Measurements from ENCODE around the gene TNRC6C. TPM values are rescaled to one million over a fixed set of nuclear protein-coding genes. Genes with fewer than 3 reads are reported as not detected.

The TNRC6C gene
- polyA plus RNA-seq, 1 donor (not counting 4 experiments of a cell fraction or from before 2014, with no cell fraction given): 0.34 TPM

DNA sequence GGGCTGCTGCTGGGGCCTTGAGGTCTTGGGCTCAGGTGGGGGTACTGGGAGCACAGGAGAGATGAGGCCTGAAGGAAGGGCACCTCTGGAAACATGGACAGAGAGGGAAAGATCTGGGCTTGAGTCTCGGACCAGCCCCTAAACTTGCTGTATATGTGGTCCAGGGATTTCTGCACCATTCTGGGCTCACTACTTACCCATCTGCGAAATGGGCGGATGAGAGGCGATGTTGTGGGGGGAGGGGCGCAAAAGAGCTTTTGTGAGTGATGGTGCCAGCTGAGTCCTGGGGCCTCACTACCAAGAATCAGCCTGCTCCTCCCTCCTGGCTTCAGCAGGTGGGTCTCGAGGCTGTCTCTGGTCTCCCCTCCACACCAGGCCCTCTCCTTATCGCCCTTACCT, 188.0 kb downstream of the TNRC6C start:
- Histone ChIP-seq H3K4me3 (ENCODE audit: control insufficient read depth in 2 of 3, extremely low read depth in 1 of 3, insufficient read depth in 2 of 3, low read depth in 1 of 3, low read length in 3 of 3) (no peak overlapping the region), H3K36me3 (ENCODE audit: control insufficient read depth in 2 of 2, extremely low read depth in 1 of 2, insufficient read depth in 2 of 2, low read length in 2 of 2) (no peaks in the 10 kb centered on the region), H3K79me2 (ENCODE audit: control insufficient read depth, insufficient read depth, low read length) (no peaks in the 10 kb centered on the region), H3K4me1 (ENCODE audit: control insufficient read depth, extremely low read depth, insufficient read depth, low read length) (peaks cover 38% of the 10 kb centered on the region), H3K9me1 (ENCODE audit: control insufficient read depth, extremely low read depth, insufficient read depth, low read length) (no peaks in the 10 kb centered on the region), H3K27ac (ENCODE audit: control insufficient read depth, insufficient read depth, low read length) (no peak overlapping the region), H3K9me3 (ENCODE audit: control insufficient read depth, low read depth, low read length) (no peaks in the 10 kb centered on the region), H3K4me2 (ENCODE audit: control insufficient read depth, extremely low read depth, insufficient read depth, low read depth, low read length) (no peak overlapping the region), H2AFZ (ENCODE audit: control insufficient read depth, low read length) (no peak overlapping the region), H3K27me3 (ENCODE audit: control insufficient read depth, extremely low read depth, insufficient read depth, low read length) (peaks cover 8% of the 10 kb centered on the region), H4K20me1 (ENCODE audit: control insufficient read depth, extremely low read depth, insufficient read depth, low read length) (no peaks in the 10 kb centered on the region), H3K9ac (ENCODE audit: control insufficient read depth, extremely low read depth, insufficient read depth, low read length) (no peak overlapping the region)
- dilution Hi-C loops (cut with MboI; ENCODE audit: extremely low pct_ligation_motif_present, low sequenced_read_pairs): no loop called here
- FAIRE-seq: no peak
- no peak for DNase-seq (ENCODE audit: low read depth, low spot score)
- TF ChIP-seq, protein P1, sequence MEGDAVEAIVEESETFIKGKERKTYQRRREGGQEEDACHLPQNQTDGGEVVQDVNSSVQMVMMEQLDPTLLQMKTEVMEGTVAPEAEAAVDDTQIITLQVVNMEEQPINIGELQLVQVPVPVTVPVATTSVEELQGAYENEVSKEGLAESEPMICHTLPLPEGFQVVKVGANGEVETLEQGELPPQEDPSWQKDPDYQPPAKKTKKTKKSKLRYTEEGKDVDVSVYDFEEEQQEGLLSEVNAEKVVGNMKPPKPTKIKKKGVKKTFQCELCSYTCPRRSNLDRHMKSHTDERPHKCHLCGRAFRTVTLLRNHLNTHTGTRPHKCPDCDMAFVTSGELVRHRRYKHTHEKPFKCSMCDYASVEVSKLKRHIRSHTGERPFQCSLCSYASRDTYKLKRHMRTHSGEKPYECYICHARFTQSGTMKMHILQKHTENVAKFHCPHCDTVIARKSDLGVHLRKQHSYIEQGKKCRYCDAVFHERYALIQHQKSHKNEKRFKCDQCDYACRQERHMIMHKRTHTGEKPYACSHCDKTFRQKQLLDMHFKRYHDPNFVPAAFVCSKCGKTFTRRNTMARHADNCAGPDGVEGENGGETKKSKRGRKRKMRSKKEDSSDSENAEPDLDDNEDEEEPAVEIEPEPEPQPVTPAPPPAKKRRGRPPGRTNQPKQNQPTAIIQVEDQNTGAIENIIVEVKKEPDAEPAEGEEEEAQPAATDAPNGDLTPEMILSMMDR (optimal IDR thresholded peaks at IDR 0.05 in 1 of 3, IDR thresholded peaks at IDR 0.05 in 1 of 3, conservative IDR thresholded peaks at IDR 0.05 in 1 of 3; ENCODE audit: extremely low read depth in 1 of 3, insufficient read depth in 2 of 3, low read length in 3 of 3): no peak
- no peak for TF ChIP-seq EZH2 (IDR thresholded peaks at IDR 0.05; ENCODE audit: low read length)

DNA sequence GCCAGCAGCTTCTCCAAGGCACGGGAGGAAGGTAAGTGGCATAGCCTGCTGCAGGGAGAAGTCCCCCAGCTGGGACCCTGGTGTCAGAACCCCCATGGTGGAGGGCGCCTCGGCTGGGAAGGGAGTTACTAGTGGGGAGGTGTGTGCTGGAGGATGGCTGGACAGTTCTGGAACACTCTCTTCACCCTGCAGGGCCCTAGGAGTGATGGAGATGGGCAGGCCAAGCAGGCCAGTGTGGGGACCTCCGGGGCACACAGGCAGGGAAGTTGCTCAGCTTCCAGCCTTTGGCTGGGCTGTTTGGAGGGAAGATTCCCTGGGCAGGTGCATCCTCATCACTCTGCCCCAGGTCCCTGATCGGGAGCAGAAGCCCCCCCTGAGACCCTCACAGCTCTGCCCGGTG, 188.4 kb downstream of the TNRC6C start:
- H3K79me2 ChIP-seq (ENCODE audit: control insufficient read depth, insufficient read depth, low read length): no peaks in the 10 kb centered on the region
- no peaks in the 10 kb centered on the region for H3K36me3 ChIP-seq (ENCODE audit: control insufficient read depth in 2 of 2, extremely low read depth in 1 of 2, insufficient read depth in 2 of 2, low read length in 2 of 2)
- no peak overlapping the region for H2AFZ ChIP-seq (ENCODE audit: control insufficient read depth, low read length)
- no peak overlapping the region for H3K4me3 ChIP-seq (ENCODE audit: control insufficient read depth in 2 of 3, extremely low read depth in 1 of 3, insufficient read depth in 2 of 3, low read depth in 1 of 3, low read length in 3 of 3)
- no peaks in the 10 kb centered on the region for H4K20me1 ChIP-seq (ENCODE audit: control insufficient read depth, extremely low read depth, insufficient read depth, low read length)
- H3K9me3 ChIP-seq (ENCODE audit: control insufficient read depth, low read depth, low read length): no peaks in the 10 kb centered on the region
- no peak overlapping the region for H3K27ac ChIP-seq (ENCODE audit: control insufficient read depth, insufficient read depth, low read length)
- FAIRE-seq (no peak), DNase-seq (ENCODE audit: low read depth, low spot score) (no peak)
- no peak overlapping the region for H3K9ac ChIP-seq (ENCODE audit: control insufficient read depth, extremely low read depth, insufficient read depth, low read length)
- H3K27me3 ChIP-seq (ENCODE audit: control insufficient read depth, extremely low read depth, insufficient read depth, low read length): peaks cover 8% of the 10 kb centered on the region
- dilution Hi-C loops (cut with MboI; ENCODE audit: extremely low pct_ligation_motif_present, low sequenced_read_pairs): no loop called here
- H3K4me2 ChIP-seq (ENCODE audit: control insufficient read depth, extremely low read depth, insufficient read depth, low read depth, low read length): no peak overlapping the region
- H3K9me1 ChIP-seq (ENCODE audit: control insufficient read depth, extremely low read depth, insufficient read depth, low read length): no peaks in the 10 kb centered on the region
- H3K4me1 ChIP-seq (ENCODE audit: control insufficient read depth, extremely low read depth, insufficient read depth, low read length): peaks cover 38% of the 10 kb centered on the region
- TF ChIP-seq, protein P1 (optimal IDR thresholded peaks at IDR 0.05 in 1 of 3, IDR thresholded peaks at IDR 0.05 in 1 of 3, conservative IDR thresholded peaks at IDR 0.05 in 1 of 3; ENCODE audit: extremely low read depth in 1 of 3, insufficient read depth in 2 of 3, low read length in 3 of 3): no peak
- TF ChIP-seq EZH2 (IDR thresholded peaks at IDR 0.05; ENCODE audit: low read length): no peak

All from keratinocyte (primary cell).